PFSK-1 (cell line): ENCODE measurements around the gene SLC16A8.

ENCODE experiments used
- FOXP2 ChIP-seq: optimal IDR thresholded peaks from 2 replicates; pipeline ENCODE3; 2011; ENCODE audit warnings: borderline replicate concordance, control low read depth, inconsistent platforms; ENCODE audit not compliant: insufficient read depth; ENCODE audit errors: extremely low read length, extremely low read depth
- POLR2AphosphoS5 ChIP-seq: IDR thresholded peaks from 2 replicates; pipeline ENCODE4 v1.6.1; 2012; ENCODE audit warnings: low read depth, mild to moderate bottlenecking, control low read depth, low read length, moderate library complexity
- SIN3A ChIP-seq: IDR thresholded peaks from 2 replicates; pipeline ENCODE4 v1.6.1; 2012; ENCODE audit warnings: mild to moderate bottlenecking, low read length, moderate library complexity, borderline replicate concordance; ENCODE audit not compliant: insufficient read depth
- TAF1 ChIP-seq: IDR thresholded peaks from 2 replicates; pipeline ENCODE4 v1.6.1; 2012; ENCODE audit warnings: low read length, control low read depth, borderline replicate concordance; ENCODE audit not compliant: insufficient read depth
- TF ChIP-seq, protein P1 (sequence below), 2 experiments: IDR thresholded peaks; 2 replicates each; pipeline versions ENCODE4 v1.6.1 to v1.8.0; 2011 to 2012; ENCODE audit warnings: low read depth in 2 of 2, low read length in 2 of 2, control low read depth in 1 of 2, inconsistent platforms in 1 of 2, mild to moderate bottlenecking in 1 of 2, moderate library complexity in 1 of 2; ENCODE audit not compliant: insufficient read depth in 1 of 2

SLC16A8 gene

GRCh38 chr22:38131399-38131798, 47.4 kb upstream of the SLC16A8 start:
- TF ChIP-seq TAF1 = no peak
- TF ChIP-seq, protein P1, sequence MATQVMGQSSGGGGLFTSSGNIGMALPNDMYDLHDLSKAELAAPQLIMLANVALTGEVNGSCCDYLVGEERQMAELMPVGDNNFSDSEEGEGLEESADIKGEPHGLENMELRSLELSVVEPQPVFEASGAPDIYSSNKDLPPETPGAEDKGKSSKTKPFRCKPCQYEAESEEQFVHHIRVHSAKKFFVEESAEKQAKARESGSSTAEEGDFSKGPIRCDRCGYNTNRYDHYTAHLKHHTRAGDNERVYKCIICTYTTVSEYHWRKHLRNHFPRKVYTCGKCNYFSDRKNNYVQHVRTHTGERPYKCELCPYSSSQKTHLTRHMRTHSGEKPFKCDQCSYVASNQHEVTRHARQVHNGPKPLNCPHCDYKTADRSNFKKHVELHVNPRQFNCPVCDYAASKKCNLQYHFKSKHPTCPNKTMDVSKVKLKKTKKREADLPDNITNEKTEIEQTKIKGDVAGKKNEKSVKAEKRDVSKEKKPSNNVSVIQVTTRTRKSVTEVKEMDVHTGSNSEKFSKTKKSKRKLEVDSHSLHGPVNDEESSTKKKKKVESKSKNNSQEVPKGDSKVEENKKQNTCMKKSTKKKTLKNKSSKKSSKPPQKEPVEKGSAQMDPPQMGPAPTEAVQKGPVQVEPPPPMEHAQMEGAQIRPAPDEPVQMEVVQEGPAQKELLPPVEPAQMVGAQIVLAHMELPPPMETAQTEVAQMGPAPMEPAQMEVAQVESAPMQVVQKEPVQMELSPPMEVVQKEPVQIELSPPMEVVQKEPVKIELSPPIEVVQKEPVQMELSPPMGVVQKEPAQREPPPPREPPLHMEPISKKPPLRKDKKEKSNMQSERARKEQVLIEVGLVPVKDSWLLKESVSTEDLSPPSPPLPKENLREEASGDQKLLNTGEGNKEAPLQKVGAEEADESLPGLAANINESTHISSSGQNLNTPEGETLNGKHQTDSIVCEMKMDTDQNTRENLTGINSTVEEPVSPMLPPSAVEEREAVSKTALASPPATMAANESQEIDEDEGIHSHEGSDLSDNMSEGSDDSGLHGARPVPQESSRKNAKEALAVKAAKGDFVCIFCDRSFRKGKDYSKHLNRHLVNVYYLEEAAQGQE (IDR thresholded peaks at IDR 0.05; ENCODE audit: insufficient read depth in 1 of 2, low read depth in 2 of 2, low read length in 2 of 2) = no peak
- no peak for TF ChIP-seq FOXP2
- TF ChIP-seq SIN3A = no peak
- TF ChIP-seq POLR2AphosphoS5 = no peak

DNA sequence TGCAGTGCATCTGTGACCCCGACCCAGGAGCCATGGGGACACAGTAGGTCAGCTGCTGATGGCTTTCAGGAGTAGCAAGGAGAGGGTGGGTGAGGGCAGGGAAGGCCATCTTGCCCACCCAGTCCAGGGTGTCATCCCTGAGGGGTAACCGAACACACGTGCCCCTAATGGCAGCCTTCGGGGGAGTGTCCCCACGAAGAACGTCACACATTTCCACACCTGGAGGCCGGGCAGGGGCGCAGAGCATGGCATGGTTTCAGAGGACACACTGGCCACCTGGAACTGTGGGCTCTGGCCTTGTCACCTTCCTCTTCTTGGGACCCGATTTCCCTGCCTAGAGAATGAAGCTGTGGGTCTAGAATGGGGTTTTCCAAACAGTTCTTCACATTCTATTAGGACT, 45.9 kb upstream of the SLC16A8 start:
- TF ChIP-seq, protein P1 (IDR thresholded peaks at IDR 0.05; ENCODE audit: insufficient read depth in 1 of 2, low read depth in 2 of 2, low read length in 2 of 2) = no peak
- TF ChIP-seq POLR2AphosphoS5 (no peak), TAF1 (no peak), SIN3A (no peak), FOXP2 (no peak)

DNA sequence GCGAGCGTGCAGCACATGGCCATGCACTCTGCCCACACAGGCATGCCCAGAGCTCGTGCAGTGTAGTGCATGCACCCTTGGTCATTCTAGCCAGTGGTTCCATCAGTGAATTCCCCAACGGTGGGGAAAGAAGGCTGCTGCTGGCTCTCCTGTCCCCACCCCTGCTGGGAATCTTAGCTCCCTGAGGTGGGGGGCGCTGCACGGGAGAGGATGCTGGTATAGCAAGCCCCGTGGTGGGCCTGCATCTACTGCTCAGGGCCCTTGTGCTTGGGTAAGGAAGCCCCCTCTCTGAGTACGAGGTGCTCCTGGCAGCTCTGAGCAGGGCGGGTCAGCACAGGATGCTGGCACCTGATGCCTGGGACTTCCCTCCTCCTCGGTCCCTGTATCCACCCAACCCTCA, 45.0 kb upstream of the SLC16A8 start:
- no peak for TF ChIP-seq TAF1
- no peak for TF ChIP-seq FOXP2
- no peak for TF ChIP-seq SIN3A
- TF ChIP-seq, protein P1 (IDR thresholded peaks at IDR 0.05; ENCODE audit: insufficient read depth in 1 of 2, low read depth in 2 of 2, low read length in 2 of 2) = no peak
- TF ChIP-seq POLR2AphosphoS5 = no peak

DNA sequence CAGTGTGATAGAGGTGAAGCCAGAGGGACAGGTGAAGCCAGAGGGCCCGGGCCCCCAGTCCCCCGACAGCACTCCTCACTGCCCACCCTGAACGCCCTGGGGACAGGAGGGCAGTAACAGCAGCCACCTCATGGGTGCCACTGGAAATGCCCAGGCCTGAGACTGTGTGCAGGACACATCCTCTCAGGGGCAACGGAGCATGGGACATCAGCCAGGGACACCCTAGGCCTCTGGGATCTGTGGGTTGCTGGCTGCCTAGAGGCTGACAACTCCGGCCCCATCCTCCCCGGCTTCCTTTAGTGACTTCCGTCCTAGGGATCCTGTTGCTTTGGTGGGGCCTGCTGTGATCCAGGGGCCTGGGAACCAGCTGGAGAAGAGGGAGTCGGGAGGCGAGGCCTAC, 43.9 kb upstream of the SLC16A8 start:
- no peak for TF ChIP-seq TAF1
- TF ChIP-seq SIN3A = no peak
- no peak for TF ChIP-seq POLR2AphosphoS5
- TF ChIP-seq, protein P1 (IDR thresholded peaks at IDR 0.05; ENCODE audit: insufficient read depth in 1 of 2, low read depth in 2 of 2, low read length in 2 of 2) = no peak
- no peak for TF ChIP-seq FOXP2

GRCh38 chr22:38126928-38127668, 43.1 kb upstream of the SLC16A8 start:
- TF ChIP-seq POLR2AphosphoS5 (no peak), SIN3A (no peak), FOXP2 (no peak), TAF1 (no peak)
- TF ChIP-seq, protein P1 (IDR thresholded peaks at IDR 0.05; ENCODE audit: insufficient read depth in 1 of 2, low read depth in 2 of 2, low read length in 2 of 2) = no peak
